Measurements from ENCODE around the gene NATD1.
"Not testable (repeated sequence)": the region's sequence is repeated elsewhere in the genome, so short reads cannot be mapped to it uniquely, and the experiment has no call there.

NATD1 gene

DNA sequence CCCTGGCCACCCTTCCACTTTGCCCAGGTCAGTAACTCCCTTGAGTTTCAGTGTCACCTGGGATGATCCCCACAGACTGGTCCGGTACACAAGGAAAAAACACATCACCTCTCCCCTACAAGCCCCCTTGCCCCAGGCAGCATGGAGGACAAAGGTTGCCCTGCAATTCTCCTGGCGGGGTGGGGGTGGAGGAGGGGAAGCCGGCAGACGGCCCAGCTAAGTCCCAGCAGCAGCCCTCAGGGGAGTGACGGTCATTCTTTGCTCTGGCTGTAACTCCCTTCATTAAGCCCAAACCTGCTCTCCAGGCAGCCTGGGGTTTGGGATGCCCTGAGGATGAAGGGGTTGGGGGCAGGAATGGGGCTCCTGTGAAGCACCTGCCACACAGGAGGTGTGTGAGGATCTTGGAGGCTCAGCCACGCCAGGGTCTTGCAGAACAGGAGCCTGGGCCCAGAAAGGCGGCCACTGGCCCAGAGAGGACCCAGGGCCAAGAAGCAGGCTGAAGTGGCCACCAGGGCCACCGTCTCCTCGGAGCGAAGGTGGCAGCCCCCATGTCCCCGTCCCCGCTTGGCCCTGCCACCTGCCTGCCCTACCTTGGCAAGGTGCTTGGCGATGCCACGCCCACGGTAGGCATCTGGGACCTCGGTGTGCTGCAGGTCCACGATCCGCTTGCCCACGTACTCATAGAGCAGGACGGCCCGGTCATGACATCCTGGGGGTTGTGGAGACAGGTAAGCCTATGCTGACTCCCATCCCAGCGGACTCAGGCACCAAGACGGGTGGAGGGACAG, 9.5 kb downstream of the NATD1 start:
- no peak for DNase-seq

DNA sequence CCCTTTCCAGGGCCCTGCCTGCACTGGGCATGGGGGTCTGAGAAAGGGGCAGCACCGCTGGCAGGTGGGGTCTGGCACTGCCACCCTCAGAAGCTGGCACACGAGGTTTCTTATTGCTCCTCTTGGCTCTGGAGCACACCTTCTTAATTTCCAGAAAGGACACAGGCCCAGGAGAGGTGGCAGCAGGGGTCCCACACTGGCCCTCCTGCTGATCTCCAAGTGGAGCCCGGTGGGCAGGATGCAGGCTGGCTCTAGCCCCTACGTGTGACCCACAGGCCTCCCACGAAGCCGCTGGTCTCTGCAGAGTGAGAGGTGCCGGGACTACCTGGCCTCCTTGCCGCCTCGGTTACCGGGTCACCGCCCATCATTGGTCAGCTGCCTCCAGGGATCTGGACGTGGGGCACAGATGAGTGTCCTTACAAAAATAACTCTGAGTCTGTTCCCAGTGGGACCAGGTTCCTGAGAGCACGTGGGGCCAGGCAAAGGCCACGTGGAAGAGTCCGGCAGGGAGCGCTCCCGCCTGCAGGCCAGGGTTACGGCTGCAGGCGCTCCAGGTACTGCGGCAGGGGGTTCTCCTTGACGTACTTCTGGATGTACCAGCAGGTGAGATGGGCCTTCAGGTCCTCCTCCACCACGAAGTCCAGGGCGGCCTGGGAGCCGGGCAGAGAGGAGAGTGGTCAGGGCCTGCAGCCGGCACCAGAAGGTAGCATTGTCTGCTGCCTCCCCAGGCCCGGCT, 10.3 kb downstream of the NATD1 start:
- no peak for DNase-seq

DNA sequence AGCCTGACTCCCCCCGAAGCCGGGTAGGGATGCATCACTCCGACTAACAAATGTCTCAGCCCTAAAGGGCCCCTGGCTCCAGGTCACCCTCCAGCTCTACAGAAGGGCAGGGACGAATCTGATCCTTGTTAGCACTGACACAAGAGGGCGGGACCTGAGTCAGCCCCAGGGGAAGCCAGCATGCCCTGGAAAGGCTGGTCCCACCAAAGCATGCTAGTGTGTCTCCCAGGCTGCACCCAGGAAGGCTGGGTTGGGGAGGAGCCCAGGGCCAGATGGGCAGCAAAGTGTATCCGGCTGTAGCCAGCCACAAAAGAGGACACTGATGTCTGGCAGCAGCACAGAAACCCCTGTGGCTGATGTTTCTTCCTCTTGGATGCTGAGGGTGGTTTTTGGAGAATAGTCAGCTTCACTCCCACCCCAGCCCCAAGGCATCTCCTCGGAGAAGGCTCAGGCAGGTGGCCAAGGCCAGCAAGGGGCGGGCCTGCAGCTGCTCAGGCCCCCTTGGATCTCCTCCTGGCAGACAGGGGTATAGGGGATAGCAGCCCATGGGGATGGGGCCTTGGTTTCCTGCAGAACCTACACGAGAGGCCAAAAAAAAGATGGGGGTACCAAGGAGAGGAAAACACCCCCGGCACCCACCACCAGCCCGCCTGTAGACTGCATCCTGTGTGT, 11.0 kb downstream of the NATD1 start:
- no peak for DNase-seq

DNA sequence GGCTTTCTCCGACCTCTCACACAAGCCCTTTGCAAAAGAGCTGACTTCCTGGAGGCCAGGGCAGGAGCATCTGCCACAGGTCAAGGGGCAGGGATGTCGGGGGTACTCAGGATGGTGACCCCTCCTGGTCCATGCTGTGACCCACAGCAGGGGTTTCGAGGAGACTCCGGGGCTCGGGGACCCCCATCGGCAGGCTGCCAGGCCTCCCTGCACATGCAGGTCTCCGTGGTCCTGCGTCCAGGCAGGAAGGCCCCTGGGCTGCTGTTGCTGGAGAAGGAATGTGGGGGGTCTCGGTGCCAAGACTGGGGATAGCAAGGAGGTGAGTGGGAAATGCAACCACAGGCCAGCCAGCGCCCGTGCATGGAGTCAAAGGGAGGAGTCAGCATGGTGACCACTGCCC, 11.6 kb downstream of the NATD1 start:
- DNase-seq = no peak

DNA sequence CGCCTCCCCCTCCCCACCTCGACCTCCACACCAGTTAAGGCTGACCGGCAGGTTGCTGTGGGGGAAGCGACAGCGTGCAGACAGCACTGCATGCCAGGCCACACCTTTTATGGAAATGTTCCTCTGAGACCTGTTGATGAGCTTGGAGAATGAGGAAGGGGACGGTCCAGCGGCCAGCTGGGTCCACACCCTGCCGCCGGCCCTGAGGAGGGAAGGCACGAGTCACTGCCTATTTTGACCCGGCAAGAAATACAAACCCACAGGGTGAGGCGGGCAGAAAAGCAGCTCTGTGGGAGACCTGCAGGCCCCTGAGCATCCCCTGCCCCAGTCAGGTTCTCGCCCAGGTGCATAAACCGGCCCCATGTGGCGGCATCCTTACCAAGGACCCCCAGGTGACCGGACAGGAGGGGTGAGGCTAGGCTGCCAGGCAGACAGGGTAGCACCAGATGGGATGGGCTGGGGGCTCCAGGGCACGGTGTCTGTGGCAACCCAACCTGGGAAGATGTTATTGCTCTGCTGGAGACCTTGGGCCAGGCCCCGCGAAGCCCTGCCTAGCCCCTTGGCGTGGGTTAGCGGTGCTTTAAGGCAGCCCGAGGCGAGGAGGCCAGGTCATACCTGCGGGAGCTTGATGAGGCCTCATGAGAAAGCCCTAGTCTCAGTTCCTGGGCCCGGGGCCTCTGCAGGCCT, 12.7 kb downstream of the NATD1 start:
- no peak for DNase-seq

DNA sequence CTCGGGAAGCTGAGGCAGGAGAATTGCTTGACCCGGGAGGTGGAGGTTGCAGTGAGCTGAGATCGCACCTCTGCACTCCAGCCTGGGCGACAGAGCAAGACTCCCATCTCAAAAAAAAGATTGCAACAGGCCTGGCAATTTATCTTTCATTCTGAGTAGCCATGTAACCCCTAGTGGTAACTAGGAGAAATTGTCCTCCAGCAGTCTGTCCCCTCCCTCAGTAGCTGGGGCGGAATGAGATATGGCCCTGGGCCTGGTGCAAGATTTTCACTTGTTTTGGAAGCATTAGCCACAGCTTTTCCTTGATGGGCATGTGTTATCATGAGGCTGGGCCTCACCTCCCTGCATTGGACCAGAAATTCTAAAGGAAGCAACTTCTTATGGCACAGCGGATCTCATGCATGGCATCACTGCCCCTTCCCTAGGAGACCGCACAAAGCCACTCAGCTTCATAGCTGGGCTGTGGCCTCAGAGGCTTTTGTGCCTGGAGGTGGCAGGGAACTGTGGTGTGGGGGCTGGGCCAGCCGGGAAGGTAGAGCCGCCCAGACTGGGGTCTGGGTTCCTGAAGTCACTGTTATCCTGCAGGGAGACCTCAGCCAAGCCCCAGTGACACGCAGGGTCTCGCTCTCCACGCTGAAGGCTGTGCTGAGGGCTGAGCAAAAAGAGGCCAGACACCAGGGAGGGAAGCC, 13.4 kb downstream of the NATD1 start:
- DNase-seq = peak; percentile 41

DNA sequence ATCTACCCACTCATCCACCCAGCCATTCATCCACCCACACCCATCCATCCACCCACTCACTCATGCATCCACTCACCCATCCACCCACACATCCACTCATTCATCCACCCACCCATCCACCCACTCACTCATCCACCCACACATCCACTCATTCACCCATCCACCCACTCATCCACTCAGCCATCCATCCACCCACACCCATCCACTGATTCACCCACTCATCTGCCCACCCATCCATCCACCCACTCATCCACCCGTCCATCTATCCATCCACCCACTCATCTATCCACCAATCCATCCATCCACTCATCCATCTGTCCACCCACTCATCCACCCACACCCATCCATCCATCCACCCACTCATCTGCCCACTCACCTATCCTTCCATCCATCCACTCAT, 17.3 kb downstream of the NATD1 start:
- DNase-seq = no peak

DNA sequence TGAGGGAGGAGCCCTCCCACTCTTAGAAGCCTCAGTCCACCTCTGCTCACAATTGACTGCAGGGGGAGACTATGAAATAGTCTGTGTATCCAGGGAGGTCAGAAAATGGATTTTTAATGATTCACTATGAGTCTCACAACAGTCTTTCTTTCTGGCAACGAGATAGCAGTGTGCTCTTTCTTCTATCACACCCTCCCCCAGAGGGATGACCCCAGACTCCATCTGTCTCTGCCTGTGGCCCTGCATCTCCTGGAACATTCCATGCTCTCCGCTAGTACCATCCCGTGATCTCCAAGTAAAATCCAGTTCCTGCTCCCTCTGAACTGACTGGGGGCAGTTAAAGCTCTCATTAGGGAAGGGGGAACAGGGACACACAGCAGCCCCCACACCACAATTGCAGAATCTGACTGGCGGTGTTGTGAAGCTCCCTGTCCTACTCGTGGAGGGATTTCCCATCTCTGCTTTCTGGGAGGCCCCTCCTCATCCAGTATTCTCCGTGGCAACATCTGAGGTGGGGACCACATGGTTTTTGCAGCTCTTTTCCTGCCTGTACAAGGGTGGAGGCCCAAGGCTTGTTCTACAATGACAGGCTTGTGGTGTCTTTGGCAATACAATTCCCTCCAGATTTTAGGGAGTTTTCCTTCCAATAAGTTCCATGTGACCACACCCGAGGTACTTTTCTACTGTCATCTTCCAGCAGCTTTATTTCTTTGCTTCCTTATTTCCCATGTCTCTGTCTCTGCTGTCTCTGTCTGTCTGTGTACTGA, 19.4 kb downstream of the NATD1 start:
- DNase-seq = no peak

DNA sequence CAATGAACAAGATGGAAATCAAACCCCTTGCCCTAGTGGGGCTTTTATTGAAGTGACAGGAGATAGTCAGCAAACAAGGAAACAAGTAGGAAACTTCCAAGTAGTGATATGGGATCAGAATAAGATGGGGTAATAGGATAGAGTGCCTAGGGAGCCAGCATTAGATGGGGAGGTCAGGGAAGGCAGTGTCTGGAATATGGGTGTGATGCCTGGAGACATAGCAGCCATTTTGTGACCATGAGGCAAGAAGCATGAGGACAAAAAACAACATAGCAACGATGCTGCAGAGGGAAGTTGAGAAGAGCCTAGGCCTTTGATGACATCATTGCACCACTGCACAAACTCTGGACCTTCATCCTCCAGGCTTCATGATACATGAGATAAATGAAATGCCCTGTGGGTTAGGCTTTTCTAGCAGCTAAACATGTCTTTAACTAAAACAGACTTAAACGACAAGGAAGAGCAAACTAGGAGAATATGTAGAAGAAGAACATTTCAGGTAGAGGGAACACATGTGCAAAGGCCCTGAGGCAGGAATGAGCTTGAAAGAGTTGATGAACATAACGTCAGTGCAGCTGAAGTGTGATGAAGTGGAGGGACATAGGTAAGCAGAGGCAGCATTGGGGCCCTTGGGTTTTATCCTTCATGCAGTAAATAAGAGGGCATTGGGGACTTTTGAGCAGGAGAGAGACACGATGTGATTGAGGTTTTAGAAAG, 21.0 kb downstream of the NATD1 start:
- DNase-seq = no peak

DNA sequence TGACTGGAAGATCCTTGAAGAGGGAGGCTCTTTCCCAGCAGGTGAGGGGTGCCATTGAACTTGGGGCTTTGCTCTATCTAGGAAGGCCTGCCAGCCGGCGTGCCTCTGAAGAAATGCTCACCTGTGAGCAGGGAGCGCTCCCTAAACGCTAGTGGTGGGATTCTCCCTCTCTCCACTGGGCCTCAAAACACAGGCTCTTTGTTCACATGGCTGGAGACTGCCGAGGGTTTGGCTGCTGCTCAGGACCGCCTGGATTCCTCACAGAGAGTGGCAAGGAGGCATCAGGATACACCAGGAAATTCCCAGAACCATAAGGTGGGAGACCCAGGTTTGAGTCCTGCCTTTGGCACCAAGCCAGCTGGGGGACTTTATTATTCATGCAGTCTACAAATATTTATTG, 21.7 kb downstream of the NATD1 start:
- DNase-seq = no peak

DNA sequence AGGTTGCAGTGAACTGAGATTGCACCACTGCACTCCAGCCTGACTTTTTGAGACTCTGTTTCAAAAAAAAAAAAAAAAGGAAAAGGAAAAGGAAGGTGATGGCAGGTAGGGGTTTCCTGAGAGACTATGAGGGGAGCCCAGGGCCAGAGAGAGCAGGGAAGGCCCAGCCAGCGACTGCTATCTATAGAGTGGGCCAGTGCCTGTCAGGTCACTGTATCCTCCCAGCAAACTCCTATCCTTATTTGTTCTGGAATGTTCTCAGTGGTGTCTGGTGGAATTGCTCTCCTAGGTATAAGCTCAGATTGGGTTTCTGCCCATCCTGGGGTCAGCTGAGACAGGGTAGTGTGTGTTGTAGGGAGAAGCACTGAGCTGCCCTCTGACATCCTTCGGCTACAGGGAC, 24.4 kb downstream of the NATD1 start:
- no peak for DNase-seq

DNA sequence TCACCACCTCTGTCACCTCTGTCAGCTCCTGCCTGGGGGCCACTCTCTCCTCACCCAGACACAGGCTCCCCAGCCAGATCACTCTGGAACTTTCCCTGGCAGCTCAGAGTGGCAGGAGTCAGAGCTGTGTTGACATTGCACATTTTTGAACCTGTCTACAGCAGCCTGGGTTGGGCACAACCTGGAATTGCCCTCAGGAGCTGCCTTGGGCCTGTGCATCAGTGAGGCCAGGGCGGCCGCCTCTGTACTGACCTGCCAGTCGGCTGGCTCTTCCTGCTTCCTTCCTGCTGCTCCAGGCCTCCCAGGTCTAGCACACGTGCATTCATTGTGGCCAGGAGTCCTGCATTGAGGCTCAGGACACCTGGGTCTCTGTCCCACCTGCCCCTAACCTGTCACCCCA, 25.1 kb downstream of the NATD1 start:
- no peak for DNase-seq

DNA sequence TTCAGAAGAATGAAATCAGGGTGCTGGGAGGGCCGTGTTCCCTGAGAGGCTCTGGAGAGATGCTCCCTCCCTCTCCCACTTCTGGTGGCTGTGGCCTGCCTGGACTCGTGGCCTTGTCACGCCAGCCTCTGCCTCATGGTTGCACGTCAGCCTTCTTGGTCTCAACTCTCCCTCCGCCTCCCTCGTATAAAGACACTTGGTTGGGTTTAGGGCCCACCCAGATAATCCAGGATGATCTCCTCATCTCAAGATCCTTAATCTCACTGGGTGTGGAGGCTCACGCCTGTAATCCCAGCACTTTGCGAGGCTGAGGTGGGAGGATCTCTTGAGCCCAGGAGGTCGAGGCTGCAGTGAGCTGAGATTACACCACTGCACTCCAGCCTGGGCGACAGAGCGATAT, 25.9 kb downstream of the NATD1 start:
- not testable (repeated sequence) for DNase-seq

DNA sequence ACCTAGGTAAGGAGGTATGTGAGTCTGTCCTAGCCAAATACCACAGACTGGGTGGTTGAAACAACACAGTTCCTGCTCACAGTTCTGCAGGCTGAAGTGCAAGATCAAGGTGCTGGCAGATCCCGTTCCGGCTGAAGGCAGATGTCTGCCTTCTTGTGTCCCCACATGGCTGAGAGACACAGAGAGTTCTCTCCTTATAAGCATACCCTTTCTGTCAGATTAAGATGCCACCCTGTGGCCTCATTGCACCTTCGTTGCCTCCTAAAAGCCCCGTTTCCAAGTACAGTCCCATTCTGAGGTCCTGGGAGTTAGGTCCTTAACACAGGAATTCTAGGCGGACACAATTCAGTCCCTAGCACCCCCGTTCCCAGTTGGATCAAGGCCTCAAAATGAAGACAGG, 30.1 kb downstream of the NATD1 start:
- DNase-seq = no peak

DNA sequence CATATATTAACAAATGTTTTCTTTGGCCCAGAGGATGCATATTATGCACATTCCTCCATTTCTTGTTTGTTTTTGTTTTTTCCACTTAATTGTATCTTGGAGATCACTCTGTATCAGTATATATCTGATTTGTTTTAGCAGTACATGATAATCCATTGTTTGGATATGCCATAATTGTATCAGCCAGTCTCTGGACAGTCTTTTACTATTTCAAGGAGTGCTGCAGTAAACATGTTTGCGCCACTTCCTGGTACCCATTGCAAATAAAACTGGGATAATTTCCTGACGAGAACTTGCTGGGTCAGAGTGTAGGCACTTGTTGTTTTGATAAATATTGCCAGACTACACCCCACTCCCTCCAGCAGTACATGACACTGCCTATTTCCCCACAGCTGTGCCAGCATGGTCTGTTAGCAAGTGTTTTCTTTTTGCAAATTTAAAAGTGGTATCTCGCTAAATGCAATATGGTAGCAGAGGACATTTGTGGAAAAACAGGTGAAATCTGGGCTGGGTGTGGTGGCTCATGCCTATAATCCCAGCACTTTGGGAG, 34.3 kb downstream of the NATD1 start:
- DNase-seq = no peak

DNA sequence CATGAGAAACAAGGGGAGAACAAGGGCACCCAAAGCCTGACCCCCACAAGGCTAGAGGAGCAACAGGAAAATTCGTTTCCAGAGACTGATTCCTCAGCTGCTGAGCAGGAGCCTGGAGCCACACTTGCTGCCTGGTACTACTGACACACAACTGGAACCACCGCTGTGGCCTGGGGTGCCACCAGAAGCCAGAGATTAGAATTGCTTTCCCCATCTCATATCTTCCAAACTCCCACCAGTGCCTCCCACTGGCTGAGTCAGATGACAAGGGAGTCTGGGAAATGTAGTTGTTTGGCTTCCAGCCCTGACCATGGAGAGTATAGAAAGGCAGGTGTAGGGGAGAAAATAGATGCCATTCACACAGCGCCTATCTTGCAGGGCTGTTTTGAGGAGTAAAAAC, 35.1 kb downstream of the NATD1 start:
- no peak for DNase-seq

DNA sequence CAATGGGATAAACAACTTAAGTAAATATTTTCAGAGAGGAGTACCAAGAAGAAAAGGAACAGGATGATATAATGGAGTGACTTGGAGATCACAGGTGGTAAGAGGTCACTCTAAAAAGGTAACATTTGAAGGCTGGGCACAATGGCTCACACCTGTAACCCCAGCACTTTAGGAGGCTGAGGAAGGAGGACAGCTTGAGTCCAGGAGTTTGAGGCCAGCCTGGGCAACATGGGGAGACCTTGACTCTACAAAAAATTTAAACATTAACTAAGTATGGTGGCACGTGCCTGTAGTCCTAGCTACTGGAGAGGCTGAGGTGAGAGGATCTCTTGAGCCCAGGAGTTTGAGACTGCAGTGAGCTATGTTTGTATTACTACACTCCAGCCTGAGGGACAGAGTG, 35.9 kb downstream of the NATD1 start:
- no peak for DNase-seq

DNA sequence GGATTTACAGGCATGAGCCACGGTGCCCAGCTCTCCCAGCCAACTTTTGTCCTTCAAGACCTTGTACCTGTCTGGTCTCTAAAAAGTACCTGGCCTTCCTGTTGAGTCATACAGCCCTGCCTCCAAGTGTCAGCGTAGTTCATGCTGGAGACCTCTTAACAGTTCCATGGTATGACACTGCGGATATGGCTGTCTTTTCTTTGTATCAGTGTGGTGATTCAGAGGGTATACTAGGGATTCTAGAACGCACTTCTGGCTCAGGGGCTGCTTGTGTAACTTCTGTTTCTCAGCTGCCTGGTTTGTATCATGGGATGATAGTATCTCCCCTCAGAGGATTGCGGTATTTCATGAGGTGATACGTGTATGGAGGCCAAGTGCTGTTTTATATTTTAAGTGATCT, 37.3 kb downstream of the NATD1 start:
- no peak for DNase-seq

DNA sequence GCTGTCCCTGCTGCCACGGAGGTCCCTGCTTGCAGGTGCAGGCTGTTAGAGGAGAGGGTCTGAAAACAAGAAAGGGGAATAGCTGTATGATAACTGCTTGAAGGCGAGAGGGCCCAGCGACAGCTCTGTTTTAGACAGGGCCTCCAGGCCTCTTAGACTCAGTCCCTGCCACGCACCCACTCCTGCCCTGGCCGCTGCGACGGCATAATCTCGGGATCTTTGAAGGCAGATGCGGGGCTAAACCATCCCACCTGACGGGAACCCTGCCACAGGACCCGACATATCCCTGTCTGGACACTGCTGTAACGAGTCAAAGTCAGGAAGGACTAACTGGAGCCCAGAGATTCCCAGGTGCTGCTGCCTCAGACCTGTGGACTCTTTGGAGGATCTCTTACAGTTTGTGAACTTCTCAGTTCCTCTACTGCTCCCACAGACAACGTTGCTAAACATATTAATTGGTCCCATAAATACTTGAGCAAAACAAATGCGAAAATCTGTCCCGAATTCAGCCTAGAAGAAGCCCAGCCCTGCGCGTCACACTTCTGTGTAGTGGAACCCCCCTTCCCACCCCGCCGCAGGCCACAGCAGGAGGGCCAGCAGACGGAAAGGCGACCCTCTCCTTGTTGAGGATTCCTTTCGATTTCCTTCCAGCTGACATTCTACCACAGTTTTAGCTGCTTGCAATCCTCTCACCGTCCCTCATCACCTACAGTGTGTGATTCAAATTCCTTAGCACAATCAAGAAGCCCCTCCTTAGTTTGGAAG, 38.3 kb downstream of the NATD1 start:
- no peak for DNase-seq

All from HCEC 1CT (cell line).